ENCODE data around the gene PARD6G.

GRCh38 chr18:80166725-80167124 lies 80.6 kb downstream of the PARD6G start:
- TF ChIP-seq CTCF (IDR thresholded peaks at IDR 0.05) (no peak), POLR2A (IDR thresholded peaks at IDR 0.05) (no peak)
